ENCODE measurements around the gene LGALS3.
A peak's percentile ranks its signal among the peaks of the same experiment; 100 is the strongest.

LGALS3 gene

DNA sequence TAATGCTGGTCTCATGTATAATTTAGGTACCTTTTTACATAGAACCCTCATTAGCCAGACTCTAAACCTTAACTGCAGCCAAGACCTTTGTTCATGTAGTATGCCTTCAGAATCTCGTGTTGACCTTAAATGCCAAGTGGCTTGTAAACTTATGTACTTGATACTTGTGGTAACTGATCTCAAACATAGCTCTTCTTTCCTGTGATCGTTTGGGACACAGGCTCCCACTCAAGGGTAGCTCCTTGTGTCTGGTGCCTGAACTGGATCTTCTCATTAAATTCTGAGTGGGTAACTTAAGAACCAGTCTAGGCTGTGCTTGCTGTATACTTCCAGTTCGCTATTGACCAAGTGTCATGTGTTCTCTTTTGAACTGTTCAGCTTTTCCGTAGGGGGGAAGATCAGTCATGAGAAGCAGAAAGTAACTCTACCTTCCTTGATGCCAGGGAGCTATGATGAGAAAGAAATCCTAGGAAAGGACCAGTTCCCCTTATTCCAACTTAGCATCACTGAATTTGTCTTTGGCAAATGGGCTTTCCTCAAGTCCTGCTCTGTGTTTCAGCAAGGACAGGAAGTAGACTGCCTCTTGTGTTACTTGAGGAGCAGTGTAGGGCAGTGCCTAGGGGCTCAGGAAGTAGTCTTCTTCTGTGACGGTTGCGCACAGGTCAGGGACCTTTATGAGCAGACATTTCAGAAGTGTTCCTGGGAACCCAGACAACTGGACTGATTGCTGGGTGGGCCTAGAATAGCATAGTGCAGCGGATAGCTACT lies 2.5 kb downstream of the LGALS3 start:
- DNase-seq (ENCODE audit: low read depth), result no peak

- DNase-seq (ENCODE audit: low read depth), result no peak
Measured at GRCh38 chr14:55133416-55133815, 4.4 kb downstream of the LGALS3 start.

DNA sequence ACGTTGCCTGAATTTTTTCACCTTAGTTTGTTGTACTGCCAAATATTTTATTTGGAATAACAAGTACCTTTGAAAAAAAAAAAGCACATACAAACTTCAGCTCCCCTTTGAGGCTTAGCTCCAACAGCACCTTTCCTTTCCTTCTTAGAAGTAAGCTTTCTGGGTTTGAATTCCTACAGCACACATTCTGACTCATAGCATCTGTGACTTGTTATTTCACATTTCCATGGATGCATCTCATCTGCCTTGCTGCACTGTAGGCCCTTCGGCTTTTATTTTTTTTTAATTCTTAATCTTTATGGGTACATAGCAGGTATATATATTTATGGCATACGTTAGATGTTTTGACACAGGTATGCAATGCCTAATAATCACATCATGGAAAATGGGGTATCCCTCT lies 7.2 kb downstream of the LGALS3 start:
- DNase-seq (ENCODE audit: low read depth), result no peak

DNA sequence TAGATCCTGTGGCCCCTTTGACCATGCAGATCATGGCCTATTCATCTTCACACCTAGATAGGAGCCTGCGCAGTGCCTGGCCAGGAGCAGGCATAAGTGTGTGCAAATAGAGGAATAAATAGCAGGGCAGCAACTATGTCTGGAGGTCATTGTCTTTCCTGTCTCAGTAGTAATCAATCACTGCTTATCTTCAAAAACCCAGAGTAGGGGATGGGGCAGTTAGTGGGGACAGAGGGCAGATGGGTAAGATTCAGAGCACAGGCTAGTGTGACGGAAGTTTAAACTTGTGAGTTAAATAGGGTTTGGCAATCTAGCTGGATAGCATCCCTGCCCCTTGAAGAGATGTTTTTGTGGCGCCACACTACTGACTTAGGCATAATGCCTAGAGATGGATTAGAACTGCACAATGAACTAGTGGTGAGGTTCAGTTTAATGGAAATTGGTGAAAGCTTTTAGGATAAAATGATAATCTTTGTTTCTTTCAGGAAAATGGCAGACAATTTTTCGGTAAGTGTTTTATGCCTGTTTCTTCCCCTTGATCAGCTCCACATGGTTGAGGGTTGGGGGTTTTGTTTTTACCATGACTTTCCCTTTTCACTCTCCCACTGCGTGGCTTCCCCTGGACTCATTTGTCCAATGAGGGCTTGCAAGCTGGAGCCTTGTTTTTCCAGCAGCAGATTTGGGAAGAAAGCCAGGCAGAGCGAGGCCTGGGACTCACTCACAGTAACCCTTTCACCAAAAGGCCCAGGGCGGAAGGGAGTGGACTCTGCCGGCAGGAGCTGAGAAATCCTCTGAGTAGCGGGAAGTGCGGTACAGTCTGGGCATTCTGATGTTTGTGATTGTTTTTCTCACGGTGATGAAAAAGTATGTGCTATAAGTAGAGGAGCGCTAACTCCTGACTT lies 8.1 kb downstream of the LGALS3 start:
- peak; percentile 86 for DNase-seq (ENCODE audit: low read depth)

DNA sequence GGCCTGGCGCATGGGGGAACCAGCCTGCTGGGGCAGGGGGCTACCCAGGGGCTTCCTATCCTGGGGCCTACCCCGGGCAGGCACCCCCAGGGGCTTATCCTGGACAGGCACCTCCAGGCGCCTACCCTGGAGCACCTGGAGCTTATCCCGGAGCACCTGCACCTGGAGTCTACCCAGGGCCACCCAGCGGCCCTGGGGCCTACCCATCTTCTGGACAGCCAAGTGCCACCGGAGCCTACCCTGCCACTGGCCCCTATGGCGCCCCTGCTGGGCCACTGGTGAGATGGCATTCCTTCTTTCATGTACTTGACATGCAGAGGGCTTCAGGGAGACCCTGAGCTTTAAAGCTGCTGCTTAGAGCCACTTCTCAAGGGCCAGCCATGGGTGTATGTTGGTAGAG lies 9.0 kb downstream of the LGALS3 start:
- DNase-seq (ENCODE audit: low read depth), result no peak

DNA sequence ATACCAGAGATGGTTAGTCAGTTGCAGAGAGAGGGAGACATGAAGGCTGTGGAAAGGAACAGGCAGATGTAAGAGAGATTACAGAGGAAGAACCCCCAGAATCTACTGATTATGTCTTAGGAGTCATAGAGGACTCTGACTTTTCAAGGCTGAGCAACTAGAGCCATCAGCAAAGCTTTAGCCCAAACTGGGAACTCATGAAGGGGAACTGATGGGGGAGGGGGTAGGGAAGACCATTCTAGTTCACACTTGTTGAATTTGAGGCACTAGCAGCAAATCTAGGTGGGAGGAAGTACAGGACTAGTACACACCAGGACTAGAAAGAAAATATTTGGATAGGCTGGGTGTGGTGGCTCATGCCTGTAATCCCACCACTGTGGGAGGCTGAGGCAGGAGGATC lies 10.1 kb downstream of the LGALS3 start:
- DNase-seq (ENCODE audit: low read depth), result no peak

DNA sequence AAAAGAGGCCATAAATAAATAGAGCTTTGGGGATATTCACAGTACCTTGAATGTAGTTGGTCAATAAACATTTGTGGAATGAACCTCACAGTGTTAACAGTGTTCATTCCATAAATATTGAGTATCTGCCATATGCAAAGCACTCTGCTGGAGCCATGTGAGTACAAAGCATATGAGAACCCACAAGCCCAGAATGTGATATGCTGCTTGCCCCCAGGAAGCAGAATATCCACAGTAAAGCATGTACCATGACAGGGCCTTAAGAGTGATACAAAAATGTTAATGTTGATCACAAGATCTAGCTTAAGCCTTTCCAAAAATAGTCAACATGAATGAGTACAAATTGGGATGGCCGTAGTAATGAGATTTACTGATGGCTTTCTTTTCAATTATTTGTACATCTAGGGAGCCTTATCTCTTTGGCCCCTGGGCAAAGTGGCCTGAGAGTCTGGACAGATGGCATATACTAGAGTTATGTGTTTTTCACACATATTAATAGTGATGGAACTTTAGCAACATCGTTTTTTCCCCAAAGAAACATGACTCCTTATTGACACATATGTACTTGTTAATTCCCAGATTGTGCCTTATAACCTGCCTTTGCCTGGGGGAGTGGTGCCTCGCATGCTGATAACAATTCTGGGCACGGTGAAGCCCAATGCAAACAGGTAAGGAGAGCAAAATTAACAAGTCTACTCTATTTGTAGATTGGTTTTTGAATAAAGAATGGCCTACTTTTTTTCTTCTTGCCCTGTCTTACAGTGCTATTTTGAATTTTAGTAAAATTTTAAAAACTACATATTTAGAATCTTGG lies 10.9 kb downstream of the LGALS3 start:
- DNase-seq (ENCODE audit: low read depth), result no peak

DNA sequence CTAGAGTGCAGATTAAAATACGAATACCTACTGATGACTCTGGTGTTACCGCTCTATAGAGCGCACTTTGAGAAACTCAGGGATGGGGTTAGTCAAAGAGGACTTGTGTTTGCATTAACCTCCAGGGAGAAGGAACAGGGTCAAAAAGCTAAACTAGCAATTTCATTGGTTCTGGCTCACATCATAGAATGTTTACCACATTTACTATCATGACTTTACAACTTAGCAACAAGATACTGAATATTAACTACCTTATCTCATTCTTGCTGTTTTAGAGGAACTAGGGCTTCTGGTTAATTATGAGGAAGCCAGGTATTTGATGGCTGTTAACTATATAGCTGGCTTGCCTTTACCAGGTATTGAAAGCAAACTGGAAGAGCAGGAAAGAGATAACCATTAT lies 12.8 kb downstream of the LGALS3 start:
- no peak for DNase-seq (ENCODE audit: low read depth)

- no peak for DNase-seq (ENCODE audit: low read depth)
Measured at GRCh38 chr14:55142466-55142865, 13.4 kb downstream of the LGALS3 start.

- no peak for DNase-seq (ENCODE audit: low read depth)
Measured at GRCh38 chr14:55146425-55146824, 17.4 kb downstream of the LGALS3 start.

DNA sequence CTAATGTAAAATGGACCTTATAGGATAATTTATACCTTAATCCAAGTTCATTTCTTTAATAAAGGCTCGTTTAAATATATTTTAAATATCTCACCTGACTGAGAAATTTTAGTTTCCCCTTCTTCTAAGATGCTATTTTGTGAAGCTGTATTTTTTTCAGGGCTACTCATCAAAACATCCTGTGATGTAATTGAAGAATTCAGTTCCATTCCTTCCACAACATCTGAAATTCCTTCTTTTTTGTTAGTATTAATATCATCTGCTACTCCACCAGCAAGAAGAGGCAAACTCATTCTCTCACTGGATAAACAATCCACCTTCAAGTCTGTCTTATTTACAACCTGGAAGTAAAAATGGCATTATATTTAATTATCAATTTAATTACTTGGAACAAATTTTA lies 22.5 kb downstream of the LGALS3 start:
- no peak for DNase-seq (ENCODE audit: low read depth)

GRCh38 chr14:55152052-55152753 lies 23.2 kb downstream of the LGALS3 start:
- DNase-seq (ENCODE audit: low read depth), result no peak

DNA sequence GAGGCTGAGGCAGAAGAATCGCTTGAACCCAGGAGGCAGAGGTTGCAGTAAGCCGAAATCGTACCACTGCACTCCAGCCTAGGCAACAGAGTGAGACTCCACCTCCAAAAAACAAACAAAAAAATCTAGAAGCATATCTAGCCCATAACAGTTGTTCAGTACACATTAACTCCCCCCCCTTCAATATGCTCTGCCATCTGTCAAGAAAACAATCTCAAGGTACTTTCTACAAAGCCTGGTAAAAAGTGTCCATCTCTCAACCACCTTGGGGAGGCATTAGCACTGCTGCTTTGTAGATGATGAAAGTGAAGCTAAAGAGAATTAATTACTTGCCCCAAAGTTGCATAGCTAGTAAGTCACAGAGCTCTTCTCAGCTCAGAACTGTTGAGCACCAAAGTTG lies 24.9 kb downstream of the LGALS3 start:
- DNase-seq (ENCODE audit: low read depth), result no peak

- DNase-seq (ENCODE audit: low read depth), result no peak
Measured at GRCh38 chr14:55157080-55157479, 28.0 kb downstream of the LGALS3 start.

GRCh38 chr14:55158412-55158811 lies 29.4 kb downstream of the LGALS3 start:
- DNase-seq (ENCODE audit: low read depth), result no peak

DNA sequence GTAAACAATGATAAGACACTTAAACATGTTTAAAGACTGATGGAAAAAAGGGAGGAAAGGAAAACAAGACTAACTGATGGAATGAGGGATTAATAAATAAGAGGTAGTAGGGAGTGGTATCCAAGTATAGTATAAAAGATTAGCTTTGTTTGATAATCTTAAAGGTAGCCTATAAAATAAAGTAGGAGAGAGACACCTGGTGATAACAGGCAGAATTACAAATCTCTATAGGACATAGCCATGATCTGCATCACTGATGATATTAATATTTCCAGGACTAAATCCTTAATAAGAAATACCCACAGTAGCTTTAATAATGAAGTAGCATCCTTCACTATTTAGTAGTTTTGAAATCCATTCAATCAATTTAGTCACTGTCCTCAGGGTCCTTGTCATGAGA lies 31.9 kb downstream of the LGALS3 start:
- DNase-seq (ENCODE audit: low read depth), result no peak

DNA sequence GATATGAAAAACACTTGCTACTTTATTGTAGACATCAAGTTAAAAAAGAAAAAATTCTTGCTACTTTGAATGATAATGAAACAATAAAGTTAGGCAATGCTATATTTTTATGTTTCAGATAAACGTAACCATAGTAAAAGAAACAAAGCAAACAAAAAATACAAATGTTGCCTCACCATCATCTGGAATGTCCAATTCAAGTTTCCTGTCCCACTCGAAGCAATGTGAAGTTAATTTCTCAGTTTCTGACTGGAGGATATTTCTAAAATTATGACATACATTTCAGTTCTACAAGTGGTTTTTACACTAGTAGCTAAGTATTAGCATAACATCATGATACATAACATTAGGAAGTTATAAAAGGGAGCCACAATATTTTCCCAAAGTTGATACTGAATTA lies 41.5 kb downstream of the LGALS3 start:
- DNase-seq (ENCODE audit: low read depth), result no peak

DNA sequence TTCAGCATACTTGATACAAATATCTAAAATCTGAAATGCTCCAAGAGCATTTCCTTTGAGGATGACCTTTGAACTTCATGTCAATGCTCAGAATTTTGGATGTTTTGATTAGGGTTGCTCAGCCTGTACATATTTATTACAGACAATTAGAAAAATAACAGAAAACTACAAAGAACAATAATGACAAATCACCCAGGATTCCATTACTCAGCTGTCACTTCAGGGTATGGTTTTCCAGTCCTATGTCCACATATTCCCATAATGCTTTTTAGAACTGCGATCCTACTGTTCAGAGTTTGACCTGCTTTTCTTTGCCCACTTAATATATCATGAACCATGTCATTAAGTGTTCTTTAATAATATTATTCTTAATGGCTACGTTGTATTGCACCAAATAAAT lies 51.0 kb downstream of the LGALS3 start:
- no peak for DNase-seq (ENCODE audit: low read depth)

GRCh38 chr14:55180434-55180833 lies 51.4 kb downstream of the LGALS3 start:
- no peak for DNase-seq (ENCODE audit: low read depth)

GRCh38 chr14:55188686-55189295 lies 59.7 kb downstream of the LGALS3 start:
- no peak for DNase-seq (ENCODE audit: low read depth)

DNA sequence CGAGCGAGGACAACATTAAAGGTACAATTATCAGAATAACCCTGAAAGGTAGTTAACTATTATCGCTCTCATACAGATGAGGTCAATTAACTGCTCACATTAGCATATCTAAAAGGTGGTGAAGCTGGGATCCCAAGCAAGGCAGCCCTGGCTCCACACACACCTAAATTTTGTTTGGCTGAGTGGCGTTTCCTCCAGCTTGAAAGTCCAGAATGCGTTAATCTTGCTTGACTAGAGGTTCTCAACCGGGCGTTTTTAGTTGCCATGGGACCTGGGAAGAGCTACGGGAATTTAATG lies 61.8 kb downstream of the LGALS3 start:
- DNase-seq (ENCODE audit: low read depth), result no peak

Data from fibroblast of the conjunctiva (primary cell).